Measurements from ENCODE around the gene ATP5F1E.

GRCh38 chr20:59010995-59011873 lies 20.9 kb downstream of the ATP5F1E start:
- TF ChIP-seq ZBTB44 (tag by site-specific recombination; IDR thresholded peaks at IDR 0.05): no peak
- TF ChIP-seq ZNF664 (tag by site-specific recombination; IDR thresholded peaks at IDR 0.05): no peak
- no peak for TF ChIP-seq CTCF (tag by site-specific recombination; IDR thresholded peaks at IDR 0.05)
- no peak for TF ChIP-seq GLI4 (tag by site-specific recombination; IDR thresholded peaks at IDR 0.05)
- no peak for TF ChIP-seq HOXD13 (CRISPR knock-in tag; IDR thresholded peaks at IDR 0.05; ENCODE audit: borderline replicate concordance)
- no peak for TF ChIP-seq ZNF24 (tag by site-specific recombination; IDR thresholded peaks at IDR 0.05)
- TF ChIP-seq OVOL3 (tag by site-specific recombination; IDR thresholded peaks at IDR 0.05): no peak
- TF ChIP-seq ZNF121 (tag by site-specific recombination; IDR thresholded peaks at IDR 0.05): no peak
- TF ChIP-seq ZBTB17 (tag by site-specific recombination; IDR thresholded peaks at IDR 0.05): no peak
- TF ChIP-seq REPIN1 (tag by site-specific recombination; IDR thresholded peaks at IDR 0.05; ENCODE audit: low read depth): no peak
- no peak for TF ChIP-seq ZNF362 (tag by site-specific recombination; IDR thresholded peaks at IDR 0.05)
- no peak for TF ChIP-seq ZNF660 (tag by site-specific recombination; IDR thresholded peaks at IDR 0.05)
- TF ChIP-seq ZNF132 (tag by site-specific recombination; IDR thresholded peaks at IDR 0.05; ENCODE audit: borderline replicate concordance): no peak
- no peak for TF ChIP-seq RBAK (tag by site-specific recombination; IDR thresholded peaks at IDR 0.05)

Data from HEK293 (cell line).